ENCODE results near the gene RABEPK. TPM values are rescaled to one million over a fixed set of nuclear protein-coding genes. Genes with fewer than 3 reads are reported as not detected.
"Not testable (repeated sequence)": the region's sequence is repeated elsewhere in the genome, so short reads cannot be mapped to it uniquely, and the experiment has no call there.

RABEPK gene
- total and polyA plus RNA-seq, 12 donors, result 11.0 to 27.3 (median 17.0) TPM

- Histone ChIP-seq H3K27me3 (no peaks in the 10 kb centered on the region), H3K4me3 (no peak overlapping the region), H3K4me1 (replicated peaks in 1 of 2) (peaks cover 2 to 20% of the 10 kb centered on the region in 2 donors), H3K36me3 (replicated peaks in 1 of 2) (no peaks in the 10 kb centered on the region), H3K27ac (no peak overlapping the region), H3K9me3 (replicated peaks in 1 of 3) (no peaks in the 10 kb centered on the region)
- 91 to 97% (median 94%) methylated on average over 9 of the region's 9 CpGs for WGBS, 4 donors
- TF ChIP-seq CTCF (IDR thresholded peaks at IDR 0.05) (no peak), POLR2A (IDR thresholded peaks at IDR 0.05) (no peak)
- intact Hi-C loops (cut with DNase I), result no loop called here
- DNase-seq, result no peak
These were observed 19.5 kb upstream of the RABEPK start for GRCh38 chr9:125180876-125181275.

- H3K27me3 ChIP-seq; intact Hi-C loops (cut with DNase I); H3K27ac ChIP-seq; H3K36me3 ChIP-seq (replicated peaks in 1 of 2); H3K4me3 ChIP-seq; H3K9me3 ChIP-seq (replicated peaks in 1 of 3); DNase-seq: not testable (repeated sequence)
- H3K4me1 ChIP-seq (replicated peaks in 1 of 2), result peaks cover 11 to 29% of the 10 kb centered on the region in 2 donors
- WGBS, 4 donors, result 90 to 98% (median 94%) methylated on average over 4 of the region's 4 CpGs
These were observed 18.6 kb upstream of the RABEPK start for GRCh38 chr9:125181756-125182155.

DNA sequence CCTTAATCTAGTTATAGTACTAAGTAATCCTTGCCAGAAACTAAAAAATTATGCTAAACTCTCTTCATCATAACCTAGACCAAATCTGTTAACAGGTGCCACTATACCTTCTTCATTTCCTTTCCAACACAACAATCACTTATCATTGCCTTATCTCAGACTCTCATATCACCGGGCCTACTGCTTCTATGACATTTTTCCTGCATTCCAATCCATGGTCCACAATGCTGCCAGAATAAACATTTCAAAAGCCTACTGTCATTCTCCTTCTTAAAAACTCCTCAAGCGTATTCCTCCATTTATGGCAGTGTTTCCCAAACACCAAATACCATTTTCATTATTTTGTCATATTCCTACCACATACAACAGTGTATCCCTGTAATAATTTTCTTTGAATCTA, 17.3 kb upstream of the RABEPK start:
- 37 to 42% (median 39%) methylated on average over 2 of the region's 2 CpGs for WGBS, 4 donors
- H3K9me3 ChIP-seq (replicated peaks in 1 of 3), result no peaks in the 10 kb centered on the region
- intact Hi-C loops (cut with DNase I), result no loop called here
- peaks cover 16 to 42% of the 10 kb centered on the region in 2 donors for H3K4me1 ChIP-seq (replicated peaks in 1 of 2)
- peak overlapping the region in 1 of 5 donors; percentile 55 for H3K27ac ChIP-seq
- no peaks in the 10 kb centered on the region for H3K27me3 ChIP-seq
- no peaks in the 10 kb centered on the region for H3K36me3 ChIP-seq (replicated peaks in 1 of 2)
- no peak for DNase-seq
- TF ChIP-seq CTCF (IDR thresholded peaks at IDR 0.05) (no peak), POLR2A (IDR thresholded peaks at IDR 0.05) (no peak)
- no peak overlapping the region for H3K4me3 ChIP-seq

- Histone ChIP-seq H3K36me3 (replicated peaks in 1 of 2) (no peaks in the 10 kb centered on the region), H3K27ac (peak overlapping the region in 2 of 5 donors; percentile 33 to 55), H3K27me3 (no peaks in the 10 kb centered on the region), H3K9me3 (replicated peaks in 1 of 3) (no peaks in the 10 kb centered on the region), H3K4me1 (replicated peaks in 1 of 2) (peaks cover 16 to 47% of the 10 kb centered on the region in 2 donors), H3K4me3 (no peak overlapping the region)
- WGBS, 4 donors, result 85 to 92% (median 90%) methylated on average over 2 of the region's 2 CpGs
- no peak for DNase-seq
- TF ChIP-seq CTCF (IDR thresholded peaks at IDR 0.05), result no peak
- TF ChIP-seq POLR2A (IDR thresholded peaks at IDR 0.05), result no peak
- intact Hi-C loops (cut with DNase I), result no loop called here
These were observed 16.8 kb upstream of the RABEPK start for GRCh38 chr9:125183561-125183960.

DNA sequence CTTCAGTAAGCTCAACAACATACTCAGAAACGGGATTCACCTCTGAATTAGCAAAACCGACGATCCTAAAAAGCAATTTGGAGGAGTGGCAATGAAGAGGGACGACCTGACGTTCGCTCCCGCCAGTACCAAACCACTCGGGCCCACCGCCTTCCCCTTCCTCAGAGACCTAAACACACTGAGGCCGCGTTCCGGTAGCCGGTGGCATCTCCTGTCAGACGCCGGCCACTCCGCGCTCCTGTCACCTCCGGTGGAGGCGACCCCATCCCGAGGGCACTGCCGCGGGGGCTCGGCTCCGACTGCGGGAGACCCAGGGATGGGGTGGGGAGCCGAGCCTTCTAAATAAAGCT, 11.4 kb upstream of the RABEPK start:
- Histone ChIP-seq H3K27ac (peak overlapping the region; percentile 44 to 99 (median 80)), H3K4me3 (peak overlapping the region; percentile 60 to 100 (median 76)), H3K27me3 (no peaks in the 10 kb centered on the region), H3K36me3 (replicated peaks in 1 of 2) (no peaks in the 10 kb centered on the region), H3K4me1 (replicated peaks in 1 of 2) (peaks cover 22 to 44% of the 10 kb centered on the region in 2 donors), H3K9me3 (replicated peaks in 1 of 3) (no peaks in the 10 kb centered on the region)
- peak; percentile 30 to 59 (median 39) for DNase-seq
- TF ChIP-seq POLR2A (IDR thresholded peaks at IDR 0.05) (no peak), CTCF (IDR thresholded peaks at IDR 0.05) (no peak)
- 0 to 1% (median 0%) methylated on average over 8 to 26 of the region's 26 CpGs for WGBS, 4 donors
- intact Hi-C loops (cut with DNase I), result no loop called here

Measured in adrenal gland (tissue), 12 donors.